HG02981 (cell line): ENCODE measurements around the gene PLCB1.
"Not testable (repeated sequence)": the region's sequence is repeated elsewhere in the genome, so short reads cannot be mapped to it uniquely, and the experiment has no call there.

ENCODE experiments used
- ATAC-seq: cut with Tn5 transposase; IDR thresholded peaks from one replicate; pipeline ENCODE4 v1.9.1; 2021; ENCODE audit warnings: mild to moderate bottlenecking, moderate library complexity; ENCODE audit not compliant: unreplicated experiment

PLCB1 gene

DNA sequence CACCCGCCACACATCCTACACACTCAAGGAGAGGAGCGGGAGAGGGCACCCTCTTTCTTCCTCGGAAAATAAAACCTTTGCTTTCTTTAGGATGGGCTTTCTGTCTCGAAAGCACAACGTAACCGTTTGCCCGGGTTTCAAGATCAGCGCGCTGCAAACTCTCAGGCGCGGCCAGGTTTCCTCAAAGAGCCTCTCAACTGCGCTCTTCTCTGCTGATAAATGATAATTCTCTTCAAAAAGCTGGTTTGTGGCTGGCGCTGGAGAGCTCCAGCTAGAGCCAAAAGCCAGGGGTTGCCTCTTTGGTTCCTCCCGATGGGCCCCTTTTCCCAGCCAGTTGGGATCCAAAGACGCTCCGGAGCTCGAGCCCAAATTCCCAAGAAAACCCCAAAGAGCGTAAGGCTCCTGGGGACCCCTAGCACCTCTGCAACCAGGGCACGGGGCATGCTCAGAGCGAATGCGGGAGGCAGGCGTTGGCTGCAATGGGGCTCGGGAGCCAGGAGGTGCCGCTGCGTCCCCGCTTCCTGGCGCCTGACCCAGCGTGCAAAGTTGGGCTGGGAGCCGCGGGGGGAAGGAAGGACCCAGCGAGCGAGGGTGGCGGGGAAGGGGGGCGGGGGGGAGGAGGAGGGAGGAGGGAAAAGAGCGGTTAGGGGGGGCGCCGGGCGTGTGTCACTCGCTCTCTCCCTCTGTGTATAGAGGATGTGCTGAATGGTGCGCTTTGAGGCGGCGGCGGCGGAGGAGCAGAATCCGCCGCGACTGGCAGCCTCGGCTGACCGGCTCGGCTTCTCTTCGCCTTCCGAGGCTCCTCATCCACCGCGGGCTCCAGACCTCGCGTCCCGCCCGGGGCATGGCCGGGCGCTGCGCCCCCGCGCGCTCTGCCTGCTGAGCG lies at the start of gene PLCB1:
PLCB1 (plus strand) TSS at position 669 of the 886 bp plus-strand sequence. CDS start 386 bp downstream, outside the sequence.
- peak; percentile 84 for ATAC-seq

DNA sequence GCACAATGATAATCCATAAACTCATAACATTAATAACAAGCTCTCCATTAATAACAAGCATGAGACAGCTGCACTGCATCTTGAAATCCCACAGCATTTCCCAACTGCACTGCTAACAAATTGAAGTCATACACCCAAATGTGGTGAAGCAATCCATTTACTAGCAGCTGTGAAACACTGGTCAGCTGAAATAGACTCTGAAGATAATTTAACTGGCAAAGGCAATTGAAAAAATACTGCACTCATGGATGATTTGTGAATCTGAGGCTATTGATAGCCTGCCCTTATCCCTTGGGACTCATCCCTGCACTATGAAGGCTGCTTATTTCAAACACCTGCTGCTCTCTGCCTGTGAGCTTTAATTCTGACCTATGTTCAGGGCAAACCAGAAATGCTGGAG lies 49.1 kb upstream of the PLCB1 start:
- no peak for ATAC-seq

DNA sequence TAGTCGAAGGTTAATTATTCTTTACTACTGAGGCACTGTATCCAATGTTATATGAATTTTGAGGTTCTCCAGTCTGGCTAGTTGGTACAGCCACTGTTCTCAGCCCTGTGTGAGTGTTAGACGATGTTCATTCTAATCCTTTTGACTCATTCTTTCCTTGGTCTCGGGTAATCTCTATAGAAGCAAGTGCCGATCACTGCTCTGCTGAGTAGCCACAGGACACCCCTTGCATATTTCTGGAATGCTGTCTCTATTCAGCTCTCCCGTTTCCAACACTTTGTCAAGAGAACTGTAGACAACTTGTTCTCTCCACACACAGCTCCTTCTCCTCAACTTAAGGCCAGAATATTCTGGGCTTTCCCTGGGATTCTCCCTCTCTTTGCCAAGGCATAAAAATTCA lies 42.4 kb upstream of the PLCB1 start:
- no peak for ATAC-seq

DNA sequence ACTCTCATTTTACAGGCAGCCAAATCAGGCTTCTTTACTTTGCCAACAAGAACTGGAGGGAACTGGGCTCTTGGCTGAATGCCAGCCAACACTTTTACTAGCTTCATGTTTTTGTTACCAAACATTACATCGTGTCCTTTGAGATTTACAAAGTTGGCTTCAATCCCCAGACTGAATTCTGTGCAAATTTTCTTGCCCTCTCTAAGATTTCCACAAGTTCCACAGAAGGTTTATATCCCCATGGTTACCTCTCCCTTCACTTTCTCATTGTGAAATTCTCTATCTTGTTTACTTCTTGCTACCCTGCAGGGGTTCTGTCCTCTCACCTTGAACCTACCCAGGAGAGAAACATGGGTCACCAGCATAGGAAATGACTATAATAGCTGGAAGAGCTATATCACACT lies 37.6 kb upstream of the PLCB1 start:
- no peak for ATAC-seq

DNA sequence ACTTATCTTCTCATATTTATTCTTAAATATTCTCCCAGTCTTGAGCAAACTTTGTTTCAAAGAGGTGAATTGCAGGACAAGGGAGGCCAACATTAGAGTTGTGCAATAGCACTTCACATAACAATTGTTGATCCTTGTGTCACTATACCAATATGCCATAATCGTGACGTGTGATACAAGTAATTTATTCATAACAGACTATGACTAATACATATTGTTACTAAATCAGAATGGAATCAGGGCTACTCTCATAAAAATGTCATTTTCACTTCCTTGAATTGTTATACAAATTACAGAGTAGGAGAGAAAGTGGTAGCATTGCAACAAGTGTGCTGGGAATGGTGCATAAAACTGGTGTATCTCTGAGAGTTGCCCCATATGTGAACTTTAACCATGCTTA lies 37.2 kb upstream of the PLCB1 start:
- ATAC-seq, result no peak

DNA sequence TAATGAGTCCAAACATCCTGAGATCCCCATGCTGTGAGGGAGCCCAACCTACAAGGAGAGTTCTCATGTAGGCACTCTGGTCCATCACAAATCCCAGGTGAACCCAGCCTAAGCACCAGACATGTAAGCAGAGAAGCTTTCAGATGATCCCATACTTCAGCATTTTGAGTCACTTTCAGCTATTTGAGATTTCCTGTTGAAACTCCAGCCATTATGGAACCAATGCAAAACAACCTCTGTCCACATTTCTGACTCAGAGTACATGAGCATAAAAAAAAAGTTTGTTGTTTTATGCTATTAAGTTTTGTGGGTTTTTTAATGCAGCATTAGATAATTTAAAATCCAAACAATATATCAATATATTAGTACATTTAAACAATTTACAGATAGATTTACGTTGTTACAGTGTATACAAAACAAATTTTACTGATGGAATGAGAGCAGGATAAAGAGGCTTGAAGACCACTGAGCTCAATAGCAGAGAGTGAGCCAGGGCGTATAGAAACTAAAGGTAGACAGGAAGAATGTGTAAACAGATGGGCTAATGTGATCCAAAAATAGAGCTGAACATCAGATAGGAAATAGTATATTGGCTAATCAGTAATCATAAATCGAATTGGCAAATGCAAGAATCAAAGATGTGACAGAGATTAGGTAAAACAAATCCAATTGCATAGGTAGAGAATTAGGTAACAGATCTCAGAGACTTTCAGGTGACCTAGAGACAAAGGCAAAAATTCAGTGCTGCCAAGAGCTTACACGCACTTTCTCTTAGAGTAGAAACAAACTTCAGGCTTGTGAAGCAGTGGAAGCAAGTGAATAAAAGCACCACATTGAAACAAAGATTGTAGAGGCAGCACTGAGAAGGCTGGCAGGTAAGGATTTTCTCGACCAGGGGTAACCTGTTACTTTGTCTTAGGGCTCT lies 36.2 kb upstream of the PLCB1 start:
- no peak for ATAC-seq

DNA sequence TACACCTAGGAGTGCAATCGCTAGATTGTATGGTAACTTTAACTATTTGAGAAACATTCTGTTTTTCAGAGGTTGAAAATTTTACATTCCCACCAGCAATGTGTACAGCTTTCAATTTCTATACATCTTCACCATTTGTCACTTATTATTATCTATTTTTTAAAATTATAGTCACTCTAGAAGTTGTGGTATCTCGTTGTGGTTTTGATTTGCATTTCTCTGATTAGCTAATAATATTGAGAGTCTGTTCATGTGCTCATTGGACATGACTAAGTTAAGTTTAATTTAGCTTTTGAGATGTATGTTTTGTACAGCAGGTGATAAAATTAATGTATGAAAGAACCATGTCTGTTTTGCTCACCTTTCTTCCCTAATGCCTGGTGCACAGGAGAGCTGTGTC lies 34.8 kb upstream of the PLCB1 start:
- ATAC-seq, result peak; percentile 60

DNA sequence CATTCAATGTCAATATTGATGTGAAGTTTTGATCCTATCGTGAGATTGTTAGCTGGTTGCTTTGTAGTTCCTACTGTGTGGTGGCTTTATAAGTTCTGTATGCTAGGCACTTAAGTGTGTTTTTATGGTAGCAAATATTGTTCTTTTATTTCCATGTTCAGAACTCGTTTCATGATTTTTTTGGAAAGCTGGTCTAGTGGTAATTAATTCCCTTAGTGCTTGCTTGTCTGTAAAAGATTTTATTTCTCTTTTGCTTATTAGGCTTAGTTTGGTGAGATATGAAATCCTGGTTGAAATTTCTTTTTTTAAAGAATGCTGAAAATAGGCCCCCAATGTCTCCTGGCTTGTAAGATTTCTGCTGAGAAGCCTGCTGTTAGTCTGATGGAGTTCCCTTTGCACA lies 27.8 kb upstream of the PLCB1 start:
- ATAC-seq, result no peak

DNA sequence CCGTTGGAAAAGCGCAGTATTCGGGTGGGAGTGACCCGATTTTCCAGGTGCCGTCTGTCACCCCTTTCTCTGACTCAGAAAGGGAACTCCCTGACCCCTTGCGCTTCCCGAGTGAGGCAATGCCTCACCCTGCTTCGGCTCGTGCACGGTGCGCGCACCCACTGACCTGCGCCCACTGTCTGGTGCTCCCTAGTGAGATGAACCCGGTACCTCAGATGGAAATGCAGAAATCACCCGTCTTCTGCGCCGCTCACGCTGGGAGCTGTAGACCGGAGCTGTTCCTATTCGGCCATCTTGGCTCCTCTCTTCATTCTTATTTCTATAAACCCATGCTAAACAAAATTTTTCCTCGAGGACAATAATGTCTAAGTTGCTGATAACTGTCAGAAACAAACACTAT lies 17.5 kb upstream of the PLCB1 start:
- ATAC-seq, result not testable (repeated sequence)

DNA sequence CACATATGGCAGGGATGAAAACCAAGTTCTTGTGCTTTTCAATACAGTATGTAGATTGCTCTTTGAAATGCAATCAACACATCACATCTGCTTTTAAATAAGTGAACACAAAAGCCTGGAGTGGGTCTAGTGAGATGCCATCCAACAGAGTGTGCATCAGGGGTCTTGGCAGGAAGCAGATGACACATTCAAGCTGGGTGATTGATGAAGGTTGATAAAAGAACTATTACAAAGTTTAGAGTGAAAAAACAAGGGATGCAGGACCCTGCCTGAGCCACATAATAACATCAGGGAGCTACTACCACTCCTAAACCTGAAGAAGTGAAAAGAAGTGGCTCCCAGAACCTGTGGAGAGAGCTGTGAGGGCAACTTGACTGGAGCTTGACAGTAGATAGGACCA lies 16.6 kb upstream of the PLCB1 start:
- no peak for ATAC-seq

DNA sequence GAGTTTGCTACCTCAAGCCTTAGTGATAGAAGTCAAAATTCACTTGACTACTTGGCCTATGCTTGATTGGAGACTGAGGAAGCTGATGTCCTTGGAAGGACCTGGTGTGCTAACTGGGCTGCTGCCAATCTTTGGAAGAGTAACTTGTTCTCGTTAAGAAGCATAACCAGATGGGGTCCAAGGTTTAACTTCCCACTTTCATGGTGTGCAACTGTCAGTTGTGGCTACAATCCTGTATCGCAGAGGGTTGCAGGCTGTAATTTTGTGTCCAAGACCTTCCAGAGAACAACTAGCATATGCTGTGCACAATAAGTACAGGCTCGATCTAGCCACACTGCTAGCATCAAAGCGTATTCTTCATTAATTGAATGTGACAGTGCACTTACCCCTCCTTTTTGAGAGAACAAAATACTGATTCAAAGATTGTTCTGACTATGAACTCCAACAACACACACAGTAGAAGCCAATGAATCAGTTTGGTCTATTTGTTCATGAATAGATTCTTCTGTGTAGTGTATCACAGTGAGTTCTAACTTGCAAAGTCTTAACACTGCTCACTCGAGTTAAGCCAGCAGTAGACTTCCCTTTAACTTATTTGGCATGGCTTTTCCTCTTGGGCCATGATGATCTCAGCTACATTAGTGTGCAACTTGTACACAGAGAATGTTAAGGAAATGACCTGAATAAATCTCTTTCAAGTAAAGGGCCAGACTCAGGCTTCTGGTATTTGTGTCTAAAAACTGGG lies 15.8 kb upstream of the PLCB1 start:
- ATAC-seq, result no peak

DNA sequence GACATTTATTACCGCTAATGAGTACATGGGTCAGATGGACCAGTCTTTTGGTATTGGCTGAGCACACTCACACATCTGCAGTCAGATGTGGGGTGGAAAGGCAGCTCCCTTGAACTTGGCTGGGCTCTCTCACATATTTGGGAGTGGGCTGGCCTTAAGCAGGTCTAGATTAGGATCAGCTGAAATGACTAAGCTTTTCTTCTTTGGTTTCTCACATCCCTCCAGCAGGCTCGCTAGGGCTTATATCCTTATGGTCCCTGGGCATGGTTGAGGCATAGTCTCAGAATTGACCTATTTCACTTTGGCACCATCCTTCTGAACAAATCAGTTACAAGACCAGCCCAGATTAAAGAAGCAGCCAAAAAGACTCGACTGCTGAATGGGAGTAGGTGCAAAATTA lies 14.4 kb upstream of the PLCB1 start:
- ATAC-seq, result no peak

DNA sequence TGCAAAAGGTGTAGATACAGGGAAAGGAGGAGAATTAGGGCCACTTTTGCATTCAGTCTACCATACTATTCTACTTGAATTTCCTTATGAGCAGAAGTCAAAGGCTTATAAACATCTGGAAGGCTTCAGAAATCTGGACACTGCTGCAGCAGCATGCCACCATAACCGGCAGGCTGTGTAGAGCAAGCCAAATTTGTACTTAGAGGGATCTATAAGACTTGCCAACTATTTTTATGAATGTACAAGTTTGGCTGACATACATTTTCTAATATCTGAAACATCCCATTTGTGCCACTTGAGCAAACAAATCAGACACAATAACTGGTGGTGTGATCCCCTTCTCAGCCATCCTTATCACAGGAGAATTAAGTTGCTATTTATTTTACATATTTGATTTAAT lies 14.0 kb upstream of the PLCB1 start:
- ATAC-seq, result no peak

DNA sequence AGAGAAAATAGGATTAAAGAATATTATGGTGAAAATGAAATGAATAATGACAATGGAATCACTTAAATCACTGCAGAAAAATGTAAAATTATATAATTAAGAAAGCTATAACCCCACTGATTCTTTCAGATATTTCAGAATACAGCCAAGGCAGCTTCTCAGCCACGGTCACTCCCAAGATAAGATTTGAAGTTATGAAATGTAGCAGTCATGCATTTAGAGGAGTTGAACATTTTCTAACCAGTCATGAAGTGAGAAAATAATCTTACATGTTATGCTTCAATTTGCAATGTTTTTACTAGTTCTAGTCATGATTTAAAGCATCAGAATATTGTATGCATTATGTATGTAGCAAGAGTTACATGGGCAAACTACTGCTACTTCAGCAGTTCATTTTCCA lies 13.3 kb upstream of the PLCB1 start:
- ATAC-seq, result no peak

DNA sequence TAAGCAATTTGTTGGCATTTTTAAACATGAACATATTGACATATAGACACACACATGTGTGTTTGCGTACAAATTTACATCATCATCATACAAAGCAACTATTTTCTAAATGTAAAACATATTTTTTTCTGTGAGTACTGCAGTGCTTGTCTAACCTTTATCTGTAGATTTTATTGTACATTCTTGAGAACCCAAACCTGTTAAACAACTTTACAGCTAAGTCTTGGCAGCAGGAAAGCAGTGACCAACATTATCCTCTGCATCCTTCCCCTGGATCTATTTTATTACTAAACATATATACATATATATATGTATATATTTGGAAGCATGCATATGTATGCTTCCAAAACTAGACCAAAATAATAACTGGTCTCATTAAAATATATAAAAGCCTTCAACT lies 10.4 kb upstream of the PLCB1 start:
- ATAC-seq, result no peak

DNA sequence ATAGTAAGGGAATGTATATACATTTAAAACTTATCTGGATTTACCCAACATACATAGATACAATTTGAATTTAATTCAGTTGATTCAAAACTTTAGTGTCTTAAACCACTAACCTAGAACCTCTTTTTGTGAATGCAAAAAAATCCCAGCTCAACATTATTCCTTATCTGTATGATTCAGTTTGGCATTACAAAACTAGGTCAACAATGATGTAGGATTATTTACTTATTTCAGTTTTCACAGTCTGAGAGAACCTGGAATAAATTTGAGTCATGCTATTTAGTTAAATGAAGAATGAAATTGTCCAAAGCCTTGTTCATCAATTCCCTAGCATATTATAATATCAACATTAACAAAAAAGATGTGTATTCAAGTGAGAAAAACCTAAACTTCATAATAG lies 7.4 kb upstream of the PLCB1 start:
- no peak for ATAC-seq

DNA sequence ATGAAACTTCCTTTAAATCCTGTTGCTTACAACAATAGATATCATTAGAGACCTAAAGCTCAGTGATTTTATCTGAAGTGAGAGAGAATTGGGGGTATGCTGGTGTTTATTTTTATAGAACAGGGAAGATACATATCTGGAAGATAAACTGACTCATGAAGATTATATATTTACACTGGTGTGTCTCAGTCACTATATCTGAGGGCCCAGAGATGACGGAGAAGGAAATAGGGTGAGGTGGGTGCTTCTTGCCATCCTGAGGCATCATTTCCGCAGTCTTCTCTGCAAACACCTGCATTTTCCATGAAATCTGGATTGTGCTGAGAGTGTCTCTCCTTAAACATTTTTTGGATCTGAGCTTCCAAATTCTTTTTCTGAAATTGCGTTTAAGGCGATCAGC lies 5.9 kb upstream of the PLCB1 start:
- ATAC-seq, result no peak

DNA sequence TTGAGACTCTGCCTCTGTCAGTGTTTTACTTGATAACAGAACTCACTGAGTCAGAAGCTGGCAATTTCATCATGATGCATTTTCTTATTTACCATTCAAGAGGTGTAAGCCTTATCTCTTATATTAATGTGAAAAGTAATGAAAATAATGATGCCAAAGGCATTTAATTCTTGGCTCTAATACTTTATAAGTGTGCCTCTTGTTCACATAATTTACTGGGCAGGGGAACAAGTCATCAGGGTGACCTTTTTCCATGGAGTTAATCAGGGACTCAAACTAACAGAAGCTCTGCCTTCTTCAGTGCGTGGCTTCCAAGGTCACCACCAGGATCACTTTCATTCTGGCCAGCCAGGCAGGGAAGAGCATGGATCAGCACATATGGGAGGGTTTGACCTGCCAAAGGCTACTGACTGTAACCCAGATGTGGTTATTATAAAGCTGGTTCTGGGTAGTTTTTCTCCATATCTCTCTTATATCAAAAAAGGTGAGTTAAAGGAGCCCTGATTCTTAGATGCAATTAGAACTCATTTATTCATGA lies 5.2 kb upstream of the PLCB1 start:
- no peak for ATAC-seq

DNA sequence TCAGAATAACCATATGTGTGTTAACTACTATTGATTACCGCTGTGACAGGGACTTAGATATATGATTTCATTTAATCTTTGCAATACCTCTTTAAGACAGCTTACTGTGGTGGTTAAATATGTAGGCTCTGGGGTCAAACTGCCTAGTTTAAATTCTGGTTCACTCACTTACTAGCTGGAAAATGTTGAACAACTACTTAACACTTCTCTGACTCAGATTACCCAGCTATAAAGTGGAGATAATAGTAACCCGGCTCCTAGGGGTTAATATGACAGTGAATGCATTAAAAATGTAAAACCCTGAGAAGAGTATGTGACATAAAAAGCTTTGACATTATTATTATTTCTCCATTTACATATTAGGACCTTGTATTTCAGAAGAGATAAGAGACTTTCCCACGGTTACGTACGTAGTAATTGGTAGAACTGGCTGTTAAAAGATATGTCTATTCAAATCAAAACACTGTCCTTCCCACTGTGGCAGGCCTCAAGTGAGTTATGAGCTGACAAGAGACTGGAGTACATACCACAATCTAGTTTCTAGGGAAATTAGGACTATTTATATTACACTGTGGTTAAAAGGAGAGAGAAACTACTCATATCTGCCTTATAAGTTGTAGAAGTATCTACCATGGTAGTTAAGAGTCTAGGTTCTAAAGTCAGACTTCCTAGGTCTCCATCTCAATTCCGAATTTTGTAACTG lies 4.4 kb upstream of the PLCB1 start:
- ATAC-seq, result peak; percentile 70
